HepG2 (cell line): ENCODE data around the gene HMGN4. TPM values are rescaled to one million over a fixed set of nuclear protein-coding genes. Genes with fewer than 3 reads are reported as not detected.

Experiments
- CHD2 ChIP-seq: IDR thresholded peaks from 2 replicates; pipeline ENCODE4 v1.6.1; 2011; ENCODE audit warnings: low read depth, low read length, improper control_type of control experiment
- E2F5 ChIP-seq: sonication (generic); formaldehyde crosslinking; conservative IDR thresholded peaks from 2 replicates; pipeline ENCODE4 v1.4.0; 2020; ENCODE audit warnings: missing genetic modification reagents
- EHMT2 ChIP-seq: fragments of 200-600 bp; sonication (generic); IDR thresholded peaks from 2 replicates; pipeline ENCODE4 v1.7.0; 2017; ENCODE audit warnings: antibody characterized with exemption, low read depth, low read length, borderline replicate concordance
- KLF12 ChIP-seq: sonication (generic); formaldehyde crosslinking; IDR thresholded peaks from 2 replicates; pipeline ENCODE4 v1.4.0; 2020; ENCODE audit warnings: missing genetic modification reagents, borderline replicate concordance
- NCOA1 ChIP-seq: sonication (generic); formaldehyde crosslinking; IDR thresholded peaks from 2 replicates; pipeline ENCODE4 v1.9.0; 2021; ENCODE audit warnings: missing genetic modification reagents
- NFIC ChIP-seq: IDR thresholded peaks from 2 replicates; pipeline ENCODE4 v1.6.1; 2012; ENCODE audit warnings: mild to moderate bottlenecking, low read length, inconsistent platforms
- NR2F1 ChIP-seq, 2 experiments: fragments of 450-650 bp in 1 of 2; formaldehyde crosslinking in 1 of 2; IDR thresholded peaks; 2 replicates each; pipeline versions ENCODE4 v1.5.0 to v1.6.1; 2016 to 2020; ENCODE audit warnings: mild to moderate bottlenecking in 1 of 2, missing compliant biosample characterization in 1 of 2, missing genetic modification reagents in 1 of 2, moderate library complexity in 1 of 2
- PITX1 ChIP-seq: sonication (generic); formaldehyde crosslinking; IDR thresholded peaks from 2 replicates; pipeline ENCODE4 v1.5.1; 2020; ENCODE audit warnings: mild to moderate bottlenecking, missing genetic modification reagents
- RAD21 ChIP-seq: fragments of 450-650 bp; formaldehyde crosslinking; IDR thresholded peaks from 2 replicates; pipeline ENCODE4 v1.5.0; 2020; ENCODE audit warnings: mild to moderate bottlenecking
- RBM22 ChIP-seq: fragments of 200-400 bp; formaldehyde crosslinking; optimal IDR thresholded peaks from 2 replicates; pipeline ENCODE3; 2017; ENCODE audit warnings: mild to moderate bottlenecking, low read length, moderate library complexity
- RFX5 ChIP-seq: IDR thresholded peaks from 2 replicates; pipeline ENCODE4 v1.6.1; 2011; ENCODE audit warnings: low read depth, low read length, improper control_type of control experiment
- SIX4 ChIP-seq: sonication (generic); formaldehyde crosslinking; IDR thresholded peaks from 2 replicates; pipeline ENCODE4 v1.4.0; 2020; ENCODE audit warnings: missing genetic modification reagents
- SMARCE1 ChIP-seq: fragments of 450-650 bp; IDR thresholded peaks from 2 replicates; pipeline ENCODE4 v1.6.1; 2017; ENCODE audit warnings: borderline replicate concordance
- SOX13 ChIP-seq, 3 experiments: fragments of 450-650 bp in 1 of 3; sonication (generic) in 1 of 3; formaldehyde crosslinking in 1 of 3; IDR thresholded peaks in 2 of 3; conservative IDR thresholded peaks in 1 of 3; 2 replicates each; pipeline versions ENCODE4 v1.5.0 to v1.6.1; 2016 to 2020; ENCODE audit warnings: antibody characterized with exemption in 1 of 3, mild to moderate bottlenecking in 1 of 3, missing compliant biosample characterization in 1 of 3, missing genetic modification reagents in 1 of 3, moderate library complexity in 1 of 3
- TAF1 ChIP-seq: sonication (generic); formaldehyde crosslinking; IDR thresholded peaks from 2 replicates; pipeline ENCODE4 v1.4.0; 2020; ENCODE audit warnings: missing genetic modification reagents
- TFAP4 ChIP-seq: sonication (generic); IDR thresholded peaks from 2 replicates; pipeline ENCODE4 v1.6.1; 2016; ENCODE audit warnings: low read depth, borderline replicate concordance
- ZFP91 ChIP-seq: sonication (generic); formaldehyde crosslinking; IDR thresholded peaks from 2 replicates; pipeline ENCODE4 v1.9.0; 2022; ENCODE audit warnings: missing genetic modification reagents, mild to moderate bottlenecking, borderline replicate concordance
- ZNF34 ChIP-seq: sonication (generic); formaldehyde crosslinking; IDR thresholded peaks from 2 replicates; pipeline ENCODE4 v1.4.0; 2020; ENCODE audit warnings: mild to moderate bottlenecking, missing genetic modification reagents, borderline replicate concordance
- ZNF549 ChIP-seq: sonication (generic); formaldehyde crosslinking; IDR thresholded peaks from 2 replicates; pipeline ENCODE4 v1.5.0; 2020; ENCODE audit warnings: missing genetic modification reagents
- ZNF788 ChIP-seq: sonication (generic); formaldehyde crosslinking; IDR thresholded peaks from 2 replicates; pipeline ENCODE4 v1.5.0; 2020; ENCODE audit warnings: mild to moderate bottlenecking, missing genetic modification reagents, borderline replicate concordance
- ZSCAN25 ChIP-seq: sonication (generic); formaldehyde crosslinking; IDR thresholded peaks from 2 replicates; pipeline ENCODE4 v1.8.0; 2022; ENCODE audit warnings: mild to moderate bottlenecking, missing genetic modification reagents
- polyA plus RNA-seq, 8 experiments: library from polyadenylated mRNA; depleted of rRNA in 3 of 8; stranded (reverse) in 7 of 8; unstranded in 1 of 8; fragments of >200 nt; fragmentation: Illumina TruSeq in 4 of 8; extraction: Trizol in 4 of 8; gene quantifications; 2 replicates each; pipeline versions ENCODE4 v1.2.1 to v1.2.3, GENCODE V29; 2011 to 2016; ENCODE audit warnings: low read depth in 4 of 8, missing spikeins in 1 of 8, mixed read lengths in 1 of 8; ENCODE audit not compliant: insufficient read depth in 1 of 8
- total RNA-seq, 5 experiments: library from RNA; depleted of rRNA; stranded (reverse); fragments of >200 nt; fragmentation: Illumina TruSeq; extraction: Trizol; gene quantifications; 2 replicates each; pipeline ENCODE4 v1.2.3, GENCODE V29; 2016; ENCODE audit warnings: low read depth in 1 of 5
- TF ChIP-seq, protein P1 (sequence below): sonication (generic); formaldehyde crosslinking; IDR thresholded peaks from 2 replicates; pipeline ENCODE4 v1.4.0; 2020; ENCODE audit warnings: missing genetic modification reagents
- TF ChIP-seq, protein P2 (sequence below): sonication (generic); formaldehyde crosslinking; IDR thresholded peaks from 2 replicates; pipeline ENCODE4 v1.4.0; 2020; ENCODE audit warnings: missing genetic modification reagents

HMGN4 gene
- total and polyA plus RNA-seq, 2 of the 13 experiments (the other 11 are each of a cell fraction or from before 2014, with no cell fraction given) = 39.9 to 52.1 TPM

DNA sequence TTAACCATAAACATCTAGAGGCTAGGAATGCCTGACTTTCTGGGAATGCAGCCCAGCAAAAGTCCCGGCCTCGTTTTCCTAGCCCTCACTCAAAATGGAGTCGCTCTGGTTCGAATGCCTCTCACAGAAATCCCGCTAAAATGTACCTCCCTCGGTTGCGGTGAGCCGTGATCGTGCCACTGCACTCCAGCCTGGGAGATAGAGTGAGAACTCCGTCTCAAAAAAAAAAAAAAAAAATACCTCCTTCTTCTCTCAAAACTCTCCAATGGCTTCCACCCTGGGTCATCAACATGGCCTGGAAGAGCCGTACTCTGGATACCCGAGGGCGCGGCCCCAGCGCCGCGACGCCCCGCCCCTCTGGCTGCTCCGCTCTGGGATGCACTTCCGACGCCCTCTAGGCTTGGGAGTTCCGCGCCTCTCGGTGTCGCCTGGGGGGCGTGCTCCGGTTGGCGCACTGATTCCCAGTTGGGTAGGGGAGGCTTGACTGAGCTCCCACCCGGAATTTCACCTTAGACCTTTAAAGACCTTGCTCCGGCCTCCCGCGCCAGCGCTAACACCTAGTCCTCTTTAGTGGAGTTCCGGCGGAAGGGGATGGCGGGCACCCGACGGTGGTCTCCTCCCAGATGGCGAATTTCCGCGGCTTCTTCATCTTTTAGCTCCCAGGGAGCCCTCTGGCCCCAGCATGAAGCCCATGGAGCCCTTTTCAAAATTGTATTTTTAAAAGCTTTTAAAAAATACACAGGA lies 12.3 kb downstream of the HMGN4 start (continued):
- TF ChIP-seq ZFP91 = peak; percentile 85; the same call in 1 of the 2 replicates
- TF ChIP-seq, protein P1, sequence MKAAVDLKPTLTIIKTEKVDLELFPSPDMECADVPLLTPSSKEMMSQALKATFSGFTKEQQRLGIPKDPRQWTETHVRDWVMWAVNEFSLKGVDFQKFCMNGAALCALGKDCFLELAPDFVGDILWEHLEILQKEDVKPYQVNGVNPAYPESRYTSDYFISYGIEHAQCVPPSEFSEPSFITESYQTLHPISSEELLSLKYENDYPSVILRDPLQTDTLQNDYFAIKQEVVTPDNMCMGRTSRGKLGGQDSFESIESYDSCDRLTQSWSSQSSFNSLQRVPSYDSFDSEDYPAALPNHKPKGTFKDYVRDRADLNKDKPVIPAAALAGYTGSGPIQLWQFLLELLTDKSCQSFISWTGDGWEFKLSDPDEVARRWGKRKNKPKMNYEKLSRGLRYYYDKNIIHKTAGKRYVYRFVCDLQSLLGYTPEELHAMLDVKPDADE = no peak
- peak; percentile 69 for TF ChIP-seq KLF12
- peak; percentile 44; the same call in 1 of the 2 replicates for TF ChIP-seq NCOA1 (CRISPR knock-in tag)
- no peak for TF ChIP-seq CHD2
- peak; percentile 63; the same call in 1 of the 2 replicates for TF ChIP-seq TAF1 (CRISPR knock-in tag)
- TF ChIP-seq RBM22 = no peak
- peak; percentile 86 for TF ChIP-seq PITX1 (CRISPR knock-in tag)
- TF ChIP-seq ZNF34 (CRISPR knock-in tag) = 0 out of 2 replicates have a peak, but pooled peaks have one; percentile 81
- TF ChIP-seq SIX4 (CRISPR knock-in tag) = no peak
- no peak for TF ChIP-seq NFIC
- TF ChIP-seq, protein P2, sequence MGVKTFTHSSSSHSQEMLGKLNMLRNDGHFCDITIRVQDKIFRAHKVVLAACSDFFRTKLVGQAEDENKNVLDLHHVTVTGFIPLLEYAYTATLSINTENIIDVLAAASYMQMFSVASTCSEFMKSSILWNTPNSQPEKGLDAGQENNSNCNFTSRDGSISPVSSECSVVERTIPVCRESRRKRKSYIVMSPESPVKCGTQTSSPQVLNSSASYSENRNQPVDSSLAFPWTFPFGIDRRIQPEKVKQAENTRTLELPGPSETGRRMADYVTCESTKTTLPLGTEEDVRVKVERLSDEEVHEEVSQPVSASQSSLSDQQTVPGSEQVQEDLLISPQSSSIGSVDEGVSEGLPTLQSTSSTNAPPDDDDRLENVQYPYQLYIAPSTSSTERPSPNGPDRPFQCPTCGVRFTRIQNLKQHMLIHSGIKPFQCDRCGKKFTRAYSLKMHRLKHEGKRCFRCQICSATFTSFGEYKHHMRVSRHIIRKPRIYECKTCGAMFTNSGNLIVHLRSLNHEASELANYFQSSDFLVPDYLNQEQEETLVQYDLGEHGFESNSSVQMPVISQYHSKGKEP (CRISPR knock-in tag) = no peak
- 0 out of 2 replicates have a peak, but pooled peaks have one; percentile 6 for TF ChIP-seq SOX13 (IDR thresholded peaks at IDR 0.05)
- TF ChIP-seq SOX13 (CRISPR knock-in tag; conservative IDR thresholded peaks at IDR 0.05 in 1 of 2, IDR thresholded peaks at IDR 0.05 in 1 of 2) = no peak; a peak in 1 of 4 replicates
- 0 out of 2 replicates have a peak, but pooled peaks have one; percentile 14 for TF ChIP-seq RAD21
- TF ChIP-seq RFX5 = peak; percentile 46; the same call in 1 of the 2 replicates
- TF ChIP-seq SMARCE1 = no peak
- TF ChIP-seq EHMT2 = no peak
- peak; percentile 47; the same call in 1 of the 2 replicates for TF ChIP-seq TFAP4
- 0 out of 2 replicates have a peak, but pooled peaks have one; percentile 37 for TF ChIP-seq E2F5
- TF ChIP-seq ZNF549 (CRISPR knock-in tag) = no peak
- TF ChIP-seq NR2F1 (CRISPR knock-in tag; IDR thresholded peaks at IDR 0.05) = peak; percentile 75 to 84
- peak; percentile 49; the same call in 1 of the 2 replicates for TF ChIP-seq ZNF788 (CRISPR knock-in tag)
- no peak for TF ChIP-seq ZSCAN25 (CRISPR knock-in tag)
